Thyroid gland (tissue), 4 donors: ENCODE data around the gene TLR7.

Source experiments
- CTCF ChIP-seq, 6 experiments: fragments of 200-600 bp in 3 of 6; fragments of 450-650 bp in 3 of 6; sonication (generic) in 3 of 6; IDR thresholded peaks; one replicate each; pipeline ENCODE4 v1.5.1; 2016 to 2019; ENCODE audit warnings: antibody characterized with exemption in 6 of 6, mild to moderate bottlenecking in 2 of 6, inconsistent platforms in 1 of 6, moderate library complexity in 1 of 6
- POLR2A ChIP-seq, 2 donors: fragments of 450-650 bp; IDR thresholded peaks; one replicate each; pipeline ENCODE4 v1.6.1; 2017; ENCODE audit warnings: antibody characterized with exemption in 2 of 2, mild to moderate bottlenecking in 2 of 2, moderate library complexity in 1 of 2

GRCh38 chrX:12885508-12885907 is 18.6 kb downstream of the TLR7 start:
- TF ChIP-seq CTCF (IDR thresholded peaks at IDR 0.05) (no peak), POLR2A (IDR thresholded peaks at IDR 0.05) (no peak)
